Measurements from ENCODE around the gene CTCFL. TPM values are rescaled to one million over a fixed set of nuclear protein-coding genes. Genes with fewer than 3 reads are reported as not detected.

The CTCFL gene
- total and polyA plus RNA-seq, 2 of the 13 experiments (the other 11 are each of a cell fraction or from before 2014, with no cell fraction given) = 0.04 TPM; not detected in 1

GRCh38 chr20:57560554-57561355 is 35.8 kb upstream of the CTCFL start, which contains the start of gene PCK1 (continued):
- TF ChIP-seq, protein P1, sequence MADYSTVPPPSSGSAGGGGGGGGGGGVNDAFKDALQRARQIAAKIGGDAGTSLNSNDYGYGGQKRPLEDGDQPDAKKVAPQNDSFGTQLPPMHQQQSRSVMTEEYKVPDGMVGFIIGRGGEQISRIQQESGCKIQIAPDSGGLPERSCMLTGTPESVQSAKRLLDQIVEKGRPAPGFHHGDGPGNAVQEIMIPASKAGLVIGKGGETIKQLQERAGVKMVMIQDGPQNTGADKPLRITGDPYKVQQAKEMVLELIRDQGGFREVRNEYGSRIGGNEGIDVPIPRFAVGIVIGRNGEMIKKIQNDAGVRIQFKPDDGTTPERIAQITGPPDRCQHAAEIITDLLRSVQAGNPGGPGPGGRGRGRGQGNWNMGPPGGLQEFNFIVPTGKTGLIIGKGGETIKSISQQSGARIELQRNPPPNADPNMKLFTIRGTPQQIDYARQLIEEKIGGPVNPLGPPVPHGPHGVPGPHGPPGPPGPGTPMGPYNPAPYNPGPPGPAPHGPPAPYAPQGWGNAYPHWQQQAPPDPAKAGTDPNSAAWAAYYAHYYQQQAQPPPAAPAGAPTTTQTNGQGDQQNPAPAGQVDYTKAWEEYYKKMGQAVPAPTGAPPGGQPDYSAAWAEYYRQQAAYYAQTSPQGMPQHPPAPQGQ (CRISPR knock-in tag; IDR thresholded peaks at IDR 0.05; ENCODE audit: borderline replicate concordance) = peak; percentile 39; the same call in 1 of the 2 replicates
- TF ChIP-seq, protein P2, sequence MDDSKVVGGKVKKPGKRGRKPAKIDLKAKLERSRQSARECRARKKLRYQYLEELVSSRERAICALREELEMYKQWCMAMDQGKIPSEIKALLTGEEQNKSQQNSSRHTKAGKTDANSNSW (CRISPR knock-in tag; IDR thresholded peaks at IDR 0.05; ENCODE audit: borderline replicate concordance) = 0 out of 2 replicates have a peak, but pooled peaks have one; percentile 27
- TF ChIP-seq ZNF564 (CRISPR knock-in tag; IDR thresholded peaks at IDR 0.05) (peak; percentile 76; the same call in 1 of the 2 replicates), KDM5B (CRISPR knock-in tag; IDR thresholded peaks at IDR 0.05; ENCODE audit: borderline replicate concordance) (no peak)

- POLR2A ChIA-PET = interaction anchor here (0.8 to 5.6 kb wide), 17 partner anchors 11 to 750 kb away, joined by 3 to 96 read pairs (median 12); partner anchors contain the start of genes RAB22A and RBM38
- in situ Hi-C loops (cut with HindIII; ENCODE audit: extremely low pct_ligation_motif_present, low pct_unique_long_range_greater_than_20kb) (no loop called here), intact Hi-C loops (cut with micrococcal nuclease; ENCODE audit: unreplicated experiment) (loop anchor here (5.0 kb wide), 1 partner anchor 32 kb away; no protein-coding TSS in a partner anchor)
- H3K4me1 ChIP-seq (ENCODE audit: insufficient read depth, low read length) = peaks cover 100% of the 10 kb centered on the region
- no peak overlapping the region for H2AFZ ChIP-seq (ENCODE audit: low read length)
- peaks cover 7 to 15% of the 10 kb centered on the region in 2 experiments for H3K27me3 ChIP-seq (ENCODE audit: control insufficient read depth in 1 of 2, insufficient read depth in 2 of 2, low read length in 2 of 2)
- DNase-seq (ENCODE audit: low spot score) (no peak), FAIRE-seq (peak; percentile 12), ATAC-seq (peak; percentile 15)
- peak overlapping the region; percentile 80 for H3K27ac ChIP-seq (ENCODE audit: extremely low read length, insufficient read depth, low read length)
- H3K4me2 ChIP-seq (ENCODE audit: low read depth, low read length) = peak overlapping the region; percentile 77
- 28% methylated on average over 8 of the region's 8 CpGs for WGBS (ENCODE audit: low lambda C conversion rate)
- H3K9me3 ChIP-seq (ENCODE audit: low read length) = no peaks in the 10 kb centered on the region
- H3K79me2 ChIP-seq (ENCODE audit: insufficient read depth, low read length) = peaks cover 10% of the 10 kb centered on the region
- no peaks in the 10 kb centered on the region; the same call in 1 of the 2 replicates for H4K20me1 ChIP-seq (ENCODE audit: insufficient read depth, low read length)
- H3K9ac ChIP-seq (ENCODE audit: insufficient read depth, low read depth, low read length) = peak overlapping the region; percentile 61
- H3K36me3 ChIP-seq (replicated peaks in 1 of 2; ENCODE audit: control insufficient read depth in 1 of 2, insufficient read depth in 2 of 2, low read length in 2 of 2) = peaks cover 0 to 22% of the 10 kb centered on the region in 2 experiments; a peak in 2 of 5 replicates
- no TSS peak for BruUV-seq (replicated peaks)
- CTCF ChIA-PET (ENCODE audit: low intra/inter-chr PET ratio, low total read pairs) = interaction anchor here (1.2 kb wide), 1 partner anchor 24 kb away, joined by 3 read pairs; no protein-coding TSS in a partner anchor
- peak overlapping the region in 2 of 3 experiments; percentile 19 to 57; a peak in 1 of 6 replicates for H3K4me3 ChIP-seq (replicated peaks in 1 of 3; ENCODE audit: insufficient read depth in 1 of 3, low read depth in 2 of 3, low read length in 3 of 3)
- TF ChIP-seq JUND (CRISPR knock-in tag; IDR thresholded peaks at IDR 0.05) = no peak
- TF ChIP-seq, protein P3, sequence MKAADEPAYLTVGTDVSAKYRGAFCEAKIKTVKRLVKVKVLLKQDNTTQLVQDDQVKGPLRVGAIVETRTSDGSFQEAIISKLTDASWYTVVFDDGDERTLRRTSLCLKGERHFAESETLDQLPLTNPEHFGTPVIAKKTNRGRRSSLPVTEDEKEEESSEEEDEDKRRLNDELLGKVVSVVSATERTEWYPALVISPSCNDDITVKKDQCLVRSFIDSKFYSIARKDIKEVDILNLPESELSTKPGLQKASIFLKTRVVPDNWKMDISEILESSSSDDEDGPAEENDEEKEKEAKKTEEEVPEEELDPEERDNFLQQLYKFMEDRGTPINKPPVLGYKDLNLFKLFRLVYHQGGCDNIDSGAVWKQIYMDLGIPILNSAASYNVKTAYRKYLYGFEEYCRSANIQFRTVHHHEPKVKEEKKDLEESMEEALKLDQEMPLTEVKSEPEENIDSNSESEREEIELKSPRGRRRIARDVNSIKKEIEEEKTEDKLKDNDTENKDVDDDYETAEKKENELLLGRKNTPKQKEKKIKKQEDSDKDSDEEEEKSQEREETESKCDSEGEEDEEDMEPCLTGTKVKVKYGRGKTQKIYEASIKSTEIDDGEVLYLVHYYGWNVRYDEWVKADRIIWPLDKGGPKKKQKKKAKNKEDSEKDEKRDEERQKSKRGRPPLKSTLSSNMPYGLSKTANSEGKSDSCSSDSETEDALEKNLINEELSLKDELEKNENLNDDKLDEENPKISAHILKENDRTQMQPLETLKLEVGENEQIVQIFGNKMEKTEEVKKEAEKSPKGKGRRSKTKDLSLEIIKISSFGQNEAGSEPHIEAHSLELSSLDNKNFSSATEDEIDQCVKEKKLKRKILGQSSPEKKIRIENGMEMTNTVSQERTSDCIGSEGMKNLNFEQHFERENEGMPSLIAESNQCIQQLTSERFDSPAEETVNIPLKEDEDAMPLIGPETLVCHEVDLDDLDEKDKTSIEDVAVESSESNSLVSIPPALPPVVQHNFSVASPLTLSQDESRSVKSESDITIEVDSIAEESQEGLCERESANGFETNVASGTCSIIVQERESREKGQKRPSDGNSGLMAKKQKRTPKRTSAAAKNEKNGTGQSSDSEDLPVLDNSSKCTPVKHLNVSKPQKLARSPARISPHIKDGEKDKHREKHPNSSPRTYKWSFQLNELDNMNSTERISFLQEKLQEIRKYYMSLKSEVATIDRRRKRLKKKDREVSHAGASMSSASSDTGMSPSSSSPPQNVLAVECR (CRISPR knock-in tag; IDR thresholded peaks at IDR 0.05; ENCODE audit: borderline replicate concordance) = no peak
- TF ChIP-seq IKZF1 (IDR thresholded peaks at IDR 0.05) = no peak
- peak; percentile 30; the same call in 1 of the 2 replicates for TF ChIP-seq ZNF7 (CRISPR knock-in tag; IDR thresholded peaks at IDR 0.05)
- 0 out of 2 replicates have a peak, but pooled peaks have one; percentile 2 for TF ChIP-seq PHF20 (CRISPR knock-in tag; IDR thresholded peaks at IDR 0.05)
- TF ChIP-seq ZNF296 (CRISPR knock-in tag; conservative IDR thresholded peaks at IDR 0.05) = no peak; the same call in 1 of the 2 replicates
- no peak; the same call in 1 of the 2 replicates for TF ChIP-seq ZNF235 (CRISPR knock-in tag; IDR thresholded peaks at IDR 0.05; ENCODE audit: borderline replicate concordance)
- peak; percentile 38; the same call in 1 of the 2 replicates for TF ChIP-seq ZNF724P (CRISPR knock-in tag; IDR thresholded peaks at IDR 0.05; ENCODE audit: borderline replicate concordance)
Observed at GRCh38 chr20:57559658-57560553, 35.0 kb upstream of the CTCFL start.
